ENCODE results near the gene PNPLA2. TPM values are rescaled to one million over a fixed set of nuclear protein-coding genes. Genes with fewer than 3 reads are reported as not detected.

Gene PNPLA2
- total and polyA plus RNA-seq, 7 donors = 64.8 to 247 (median 125) TPM

- intact Hi-C loops (cut with DNase I) = no loop called here
Observed at GRCh38 chr11:865462-866430, 47.0 kb downstream of the PNPLA2 start.

DNA sequence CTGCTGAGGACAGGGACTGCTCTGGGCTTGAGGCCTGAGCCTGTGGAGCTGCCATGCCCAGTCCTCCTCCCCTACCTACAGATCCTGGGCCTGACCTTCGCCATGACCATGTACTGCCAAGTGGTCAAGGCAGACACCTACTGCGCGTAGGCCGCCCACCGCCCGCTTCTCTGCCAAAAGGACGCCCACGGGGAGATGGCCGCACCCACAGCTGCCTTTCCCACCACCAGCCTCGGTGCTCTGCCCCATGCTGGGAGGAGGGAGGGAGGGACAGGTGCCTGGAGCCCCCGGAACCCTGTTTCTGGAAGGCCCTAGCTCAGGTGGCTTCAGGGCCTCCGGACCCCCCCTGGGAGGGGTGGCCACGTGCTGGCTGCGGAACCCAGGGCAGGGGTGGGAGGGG is 47.8 kb downstream of the PNPLA2 start:
- Histone ChIP-seq H3K27me3 (ENCODE audit: insufficient read depth in 3 of 3, low read length in 2 of 3) (no peaks in the 10 kb centered on the region), H3K9me3 (no peaks in the 10 kb centered on the region), H3K36me3 (ENCODE audit: insufficient read depth in 1 of 2, low read depth in 1 of 2) (peaks cover 0 to 39% of the 10 kb centered on the region in 2 donors), H3K27ac (no peak overlapping the region), H3K4me3 (no peak overlapping the region), H3K4me1 (no peaks in the 10 kb centered on the region)
- TF ChIP-seq, protein P1, sequence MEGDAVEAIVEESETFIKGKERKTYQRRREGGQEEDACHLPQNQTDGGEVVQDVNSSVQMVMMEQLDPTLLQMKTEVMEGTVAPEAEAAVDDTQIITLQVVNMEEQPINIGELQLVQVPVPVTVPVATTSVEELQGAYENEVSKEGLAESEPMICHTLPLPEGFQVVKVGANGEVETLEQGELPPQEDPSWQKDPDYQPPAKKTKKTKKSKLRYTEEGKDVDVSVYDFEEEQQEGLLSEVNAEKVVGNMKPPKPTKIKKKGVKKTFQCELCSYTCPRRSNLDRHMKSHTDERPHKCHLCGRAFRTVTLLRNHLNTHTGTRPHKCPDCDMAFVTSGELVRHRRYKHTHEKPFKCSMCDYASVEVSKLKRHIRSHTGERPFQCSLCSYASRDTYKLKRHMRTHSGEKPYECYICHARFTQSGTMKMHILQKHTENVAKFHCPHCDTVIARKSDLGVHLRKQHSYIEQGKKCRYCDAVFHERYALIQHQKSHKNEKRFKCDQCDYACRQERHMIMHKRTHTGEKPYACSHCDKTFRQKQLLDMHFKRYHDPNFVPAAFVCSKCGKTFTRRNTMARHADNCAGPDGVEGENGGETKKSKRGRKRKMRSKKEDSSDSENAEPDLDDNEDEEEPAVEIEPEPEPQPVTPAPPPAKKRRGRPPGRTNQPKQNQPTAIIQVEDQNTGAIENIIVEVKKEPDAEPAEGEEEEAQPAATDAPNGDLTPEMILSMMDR (IDR thresholded peaks at IDR 0.05) = no peak
- DNase-seq (no peak), ATAC-seq (no peak)
- WGBS, 3 donors = 86 to 90% (median 89%) methylated on average over 14 of the region's 14 CpGs
- intact Hi-C loops (cut with DNase I) = no loop called here

More at GRCh38 chr11:865462-866430, 47.0 kb downstream of the PNPLA2 start:
- Histone ChIP-seq H3K36me3 (ENCODE audit: insufficient read depth in 1 of 2, low read depth in 1 of 2) (peaks cover 0 to 39% of the 10 kb centered on the region in 2 donors), H3K4me3 (no peak overlapping the region), H3K9me3 (no peaks in the 10 kb centered on the region), H3K27me3 (ENCODE audit: insufficient read depth in 3 of 3, low read length in 2 of 3) (no peaks in the 10 kb centered on the region), H3K27ac (no peak overlapping the region), H3K4me1 (no peaks in the 10 kb centered on the region)
- 84 to 86% (median 85%) methylated on average over 39 to 41 of the region's 41 CpGs for WGBS, 3 donors
- DNase-seq (no peak), ATAC-seq (no peak)
- TF ChIP-seq, protein P1 (IDR thresholded peaks at IDR 0.05) = no peak

DNA sequence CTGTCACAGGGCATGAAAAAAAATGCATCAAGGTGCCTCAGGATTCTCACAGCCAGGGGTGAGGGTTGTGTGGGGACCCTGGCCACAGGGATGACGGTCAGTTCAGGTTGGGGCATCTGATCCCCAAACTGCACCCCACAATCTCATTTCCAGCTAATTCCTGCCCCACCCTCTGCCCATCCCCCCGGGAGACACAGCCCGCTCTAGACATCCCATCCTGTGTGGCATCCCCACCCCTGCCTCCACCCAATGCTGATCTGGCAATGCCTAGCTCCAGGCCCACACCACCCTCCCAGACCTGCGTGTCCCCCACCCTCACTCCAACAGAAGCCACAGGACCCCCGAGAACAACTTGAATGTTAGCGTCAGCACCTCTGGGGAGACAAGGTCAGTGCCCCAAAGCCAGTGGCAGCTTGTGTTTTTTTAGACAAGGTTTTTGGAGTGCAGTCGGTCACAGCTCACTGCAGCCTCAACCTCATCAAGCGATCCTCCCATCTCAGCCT is 49.2 kb downstream of the PNPLA2 start:
- no peak overlapping the region for H3K27ac ChIP-seq
- H3K9me3 ChIP-seq = no peaks in the 10 kb centered on the region
- DNase-seq = no peak
- TF ChIP-seq, protein P1 (IDR thresholded peaks at IDR 0.05) = no peak
- H3K4me3 ChIP-seq = no peak overlapping the region
- WGBS, 3 donors = 88 to 94% (median 91%) methylated on average over 8 of the region's 8 CpGs
- H3K36me3 ChIP-seq (ENCODE audit: insufficient read depth in 1 of 2, low read depth in 1 of 2) = peaks cover 0 to 37% of the 10 kb centered on the region in 2 donors
- H3K4me1 ChIP-seq = no peaks in the 10 kb centered on the region
- no peaks in the 10 kb centered on the region for H3K27me3 ChIP-seq (ENCODE audit: insufficient read depth in 3 of 3, low read length in 2 of 3)
- ATAC-seq = no peak
- intact Hi-C loops (cut with DNase I) = no loop called here

DNA sequence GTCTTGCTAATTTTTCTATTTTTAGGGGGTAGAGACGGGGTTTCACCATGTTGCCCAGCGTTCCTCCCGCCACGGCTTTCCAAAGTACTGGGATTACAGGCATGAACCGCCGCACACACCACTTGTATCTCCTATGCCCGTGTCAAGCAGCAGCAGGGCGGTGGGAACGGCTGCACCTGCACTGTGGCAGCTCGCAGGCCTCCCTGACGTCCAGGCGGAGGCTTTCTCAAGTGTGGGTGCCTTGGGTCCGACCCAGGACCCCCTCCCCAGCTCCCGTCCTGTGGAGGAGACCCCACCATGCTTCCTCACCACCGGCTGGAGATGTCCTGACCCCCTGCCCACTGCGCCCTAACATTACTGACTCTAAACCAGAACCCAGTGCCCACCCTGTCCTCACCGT is 49.7 kb downstream of the PNPLA2 start:
- ATAC-seq = no peak
- H3K36me3 ChIP-seq (ENCODE audit: insufficient read depth in 1 of 2, low read depth in 1 of 2) = peaks cover 0 to 33% of the 10 kb centered on the region in 2 donors
- H3K27ac ChIP-seq = no peak overlapping the region
- 83 to 87% (median 86%) methylated on average over 17 of the region's 17 CpGs for WGBS, 3 donors
- no peaks in the 10 kb centered on the region for H3K4me1 ChIP-seq
- H3K27me3 ChIP-seq (ENCODE audit: insufficient read depth in 3 of 3, low read length in 2 of 3) = no peaks in the 10 kb centered on the region
- intact Hi-C loops (cut with DNase I) = no loop called here
- H3K9me3 ChIP-seq = no peaks in the 10 kb centered on the region
- TF ChIP-seq, protein P1 (IDR thresholded peaks at IDR 0.05) = no peak
- no peak overlapping the region for H3K4me3 ChIP-seq
- no peak for DNase-seq

Measured in psoas muscle (tissue), 8 donors.